HG03139 (cell line): ENCODE results near the gene RPH3AL.

ENCODE experiments used
- ATAC-seq: cut with Tn5 transposase; IDR thresholded peaks from one replicate; pipeline ENCODE4 v1.9.1; 2021; ENCODE audit not compliant: unreplicated experiment

The RPH3AL gene

DNA sequence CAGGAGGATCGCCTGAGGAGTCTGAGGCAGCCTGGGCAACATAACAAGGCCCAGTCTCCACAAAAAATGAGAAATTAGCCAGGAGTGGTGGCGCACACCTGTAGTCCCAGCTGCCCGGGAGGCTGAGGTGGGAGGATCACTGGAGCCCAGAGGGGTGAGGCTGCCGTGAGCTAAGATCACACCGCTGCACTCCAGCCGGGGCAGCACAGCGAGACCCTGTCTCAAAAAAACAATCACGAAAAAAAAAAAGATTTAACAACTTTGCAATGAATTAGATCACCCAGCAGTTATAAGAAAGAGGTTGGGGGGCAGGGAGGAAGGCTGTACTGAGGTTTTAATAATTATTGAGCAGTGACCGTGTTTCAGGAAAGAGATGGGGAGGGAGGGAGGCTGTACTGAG is 49.4 kb downstream of the RPH3AL start:
- ATAC-seq = no peak

DNA sequence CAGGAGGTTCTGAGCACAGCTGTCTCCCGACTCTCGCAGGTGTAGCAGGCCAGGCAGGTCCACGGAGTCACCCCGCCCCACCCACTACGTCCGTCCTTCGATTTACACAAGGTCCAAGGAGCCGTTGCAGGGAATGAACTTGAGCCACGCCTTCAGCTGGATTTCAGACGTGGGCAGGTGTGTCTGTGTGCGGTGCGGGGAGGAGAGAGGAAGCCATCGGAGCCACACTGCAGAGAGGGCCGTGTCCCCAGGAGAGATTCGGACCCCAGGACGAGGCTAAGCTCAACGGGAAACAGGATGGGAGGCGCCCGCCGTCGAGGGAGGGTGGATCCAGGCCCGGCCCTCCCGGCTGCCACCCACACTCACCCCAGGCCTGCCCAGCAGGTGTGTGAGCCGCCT is 50.3 kb downstream of the RPH3AL start:
- no peak for ATAC-seq

DNA sequence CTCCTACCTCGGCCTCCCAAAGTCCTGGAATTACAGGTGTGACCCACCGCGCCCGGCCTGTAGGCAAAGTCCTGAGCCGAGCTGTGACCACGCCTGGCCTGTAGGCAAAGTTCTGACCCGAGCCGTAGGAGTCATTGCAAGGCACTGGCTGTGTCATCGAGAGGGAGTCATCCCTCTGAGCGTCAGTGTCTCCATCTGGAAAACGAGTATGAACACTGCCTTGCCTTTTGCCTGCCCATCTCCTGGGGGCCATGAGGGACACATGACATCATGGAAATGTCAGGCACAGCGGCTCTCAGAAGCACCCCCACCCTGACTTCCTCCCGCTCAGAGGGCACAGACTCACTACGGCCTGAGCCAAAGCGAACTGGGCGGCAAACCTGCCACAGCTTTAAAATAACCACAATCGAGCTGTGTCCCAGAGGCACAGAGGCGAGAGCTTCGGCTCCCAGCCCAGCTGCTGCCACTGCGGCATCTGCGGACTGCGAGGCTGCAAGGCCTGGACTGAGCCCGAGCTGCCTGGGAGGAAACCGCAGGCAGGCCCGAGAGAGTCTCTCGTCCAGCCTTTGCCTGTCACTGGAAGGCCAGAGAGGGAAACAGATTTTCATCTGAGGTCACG is 50.8 kb downstream of the RPH3AL start:
- no peak for ATAC-seq

DNA sequence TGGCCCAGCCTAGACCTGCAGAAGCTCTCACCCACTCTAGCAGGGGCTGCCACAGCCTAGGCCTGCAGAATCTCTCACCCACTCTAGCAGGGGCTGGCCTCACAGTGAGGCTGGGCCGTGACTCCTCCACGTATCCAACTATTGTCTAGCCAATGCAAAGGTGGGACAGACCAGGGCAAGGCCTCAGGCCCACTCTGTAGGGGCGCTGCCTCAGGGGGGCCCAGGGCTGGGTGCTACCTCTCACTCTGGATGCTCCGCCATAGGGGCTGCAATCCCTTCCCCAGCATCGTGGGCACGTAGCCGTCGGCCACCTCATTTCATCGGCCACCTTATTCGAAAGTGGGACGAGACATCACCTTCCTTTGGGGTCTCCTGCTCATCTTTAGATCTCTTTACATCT is 51.7 kb downstream of the RPH3AL start:
- no peak for ATAC-seq

DNA sequence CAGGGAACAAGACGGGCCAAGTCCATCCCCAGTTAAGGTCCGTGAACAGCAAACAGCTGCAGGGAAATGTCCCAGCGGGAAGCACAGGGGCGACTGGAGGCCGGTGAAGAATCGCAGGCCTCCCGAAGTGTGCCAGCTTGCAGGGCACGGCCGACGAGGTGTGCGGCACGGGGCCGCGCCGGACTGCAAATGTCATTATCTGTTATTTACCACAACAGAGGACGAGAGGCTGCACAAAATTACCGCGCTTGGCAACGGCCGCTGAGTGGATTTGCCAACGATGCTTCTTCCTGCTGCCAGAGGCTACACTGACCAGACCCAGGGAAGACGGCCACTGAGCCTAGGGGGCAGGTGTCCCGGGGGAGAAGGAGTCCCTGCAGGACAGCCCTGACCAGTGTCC is 53.1 kb downstream of the RPH3AL start:
- no peak for ATAC-seq

DNA sequence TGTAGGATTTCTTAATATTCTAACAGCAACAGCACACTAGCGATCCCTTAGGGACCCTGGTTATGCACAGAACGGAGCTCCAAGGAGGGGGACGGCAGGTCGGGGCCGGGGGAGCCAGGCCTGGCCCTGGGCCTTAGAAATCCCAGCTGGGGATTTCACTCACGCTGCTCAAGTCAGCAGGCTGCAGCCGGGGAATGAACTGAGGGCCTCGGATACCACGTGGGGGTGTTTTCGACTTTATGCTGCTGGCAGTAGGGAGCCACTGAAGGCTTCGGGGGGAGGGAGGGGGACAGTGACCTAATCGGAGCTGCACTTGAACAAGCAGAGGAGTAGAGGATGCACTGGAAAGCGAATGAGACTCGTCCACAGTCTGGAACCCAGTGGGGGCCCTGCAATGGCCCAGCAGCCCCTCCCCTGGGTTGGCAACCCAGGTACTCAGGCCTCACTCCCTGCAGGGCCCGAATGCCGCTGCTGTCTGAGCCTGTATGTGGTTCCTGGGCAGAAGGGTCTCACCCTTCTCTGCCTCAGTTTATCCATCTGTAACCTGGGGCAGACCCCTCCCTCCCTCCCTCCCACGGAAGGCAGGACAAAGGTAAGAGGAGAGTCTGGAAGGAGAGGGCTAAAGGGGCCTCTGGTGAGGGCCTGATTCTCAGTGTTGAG is 53.7 kb downstream of the RPH3AL start:
- ATAC-seq = no peak

DNA sequence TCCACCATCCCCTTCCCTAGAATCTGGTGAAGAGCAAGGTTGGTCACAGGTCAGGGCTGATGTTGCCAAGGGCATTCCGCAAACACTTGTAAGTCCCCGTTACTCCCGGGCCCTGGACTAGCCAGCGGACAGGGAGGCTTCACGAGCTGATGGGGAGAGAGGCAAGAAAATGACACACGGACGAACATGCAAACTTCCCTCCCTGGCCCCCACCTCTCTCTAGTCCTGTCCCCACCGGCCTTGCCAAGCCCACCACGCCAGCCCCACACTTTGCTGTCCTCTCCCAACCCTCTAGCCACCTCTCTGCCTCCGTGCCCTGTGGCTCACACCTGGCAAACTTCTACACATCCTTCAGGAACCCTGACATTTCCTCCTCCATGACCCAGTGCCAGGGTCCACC is 54.8 kb downstream of the RPH3AL start:
- ATAC-seq = no peak

DNA sequence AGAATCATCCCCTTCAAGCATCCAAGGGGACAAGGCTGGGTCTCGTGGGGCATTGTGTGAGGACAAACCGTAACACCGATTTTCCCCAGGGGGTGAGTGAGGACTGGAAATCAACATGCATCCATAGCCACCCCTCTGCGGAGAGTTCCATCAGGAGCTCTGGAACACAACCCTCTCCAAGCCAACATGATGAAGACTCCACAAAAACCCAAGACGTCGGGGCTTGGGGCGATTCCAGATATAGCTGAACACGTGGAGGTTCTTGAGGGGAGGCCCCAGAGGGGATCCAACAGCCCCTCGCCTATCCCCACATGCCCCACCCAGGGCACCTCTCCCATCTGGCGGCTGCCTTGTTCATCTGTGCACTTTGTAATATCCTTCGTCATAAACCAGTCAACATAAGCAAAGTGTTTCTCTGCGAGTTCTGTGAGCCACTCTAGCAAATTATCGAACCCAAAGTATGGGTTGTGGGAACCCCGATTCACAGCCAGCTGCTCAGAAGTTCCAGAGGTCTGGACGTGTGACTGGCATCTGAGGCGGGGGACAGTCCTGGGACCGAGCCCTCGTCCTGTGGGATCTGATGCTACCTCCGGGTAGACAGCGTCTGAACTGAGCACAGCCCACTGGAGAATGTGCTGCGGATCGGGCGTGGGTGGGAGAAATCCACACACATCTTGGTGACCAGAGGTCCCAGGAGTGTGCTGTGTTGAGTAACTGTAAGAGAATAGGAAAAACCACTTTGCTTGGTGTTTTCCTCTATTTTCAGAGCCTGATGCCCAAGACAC is 55.5 kb downstream of the RPH3AL start:
- no peak for ATAC-seq

DNA sequence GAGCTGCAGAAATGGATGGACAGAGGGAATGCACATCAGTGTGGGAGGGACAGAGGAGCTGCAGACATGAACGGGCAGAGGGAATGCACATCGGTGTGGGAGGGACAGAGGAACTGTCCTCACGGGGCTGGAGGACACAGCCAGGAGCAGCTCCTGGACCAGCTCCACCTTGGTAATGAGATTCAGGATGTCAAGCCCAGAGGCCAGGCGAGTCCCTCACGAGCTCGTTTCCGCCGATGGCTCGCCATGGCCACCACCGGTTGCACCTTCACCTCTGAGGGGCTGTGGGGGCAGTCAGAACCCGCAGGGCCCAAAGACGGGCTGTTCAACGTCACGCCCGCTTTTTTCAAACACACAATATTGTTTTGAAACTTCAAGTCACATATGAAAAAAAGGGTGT is 56.2 kb downstream of the RPH3AL start:
- ATAC-seq = no peak

DNA sequence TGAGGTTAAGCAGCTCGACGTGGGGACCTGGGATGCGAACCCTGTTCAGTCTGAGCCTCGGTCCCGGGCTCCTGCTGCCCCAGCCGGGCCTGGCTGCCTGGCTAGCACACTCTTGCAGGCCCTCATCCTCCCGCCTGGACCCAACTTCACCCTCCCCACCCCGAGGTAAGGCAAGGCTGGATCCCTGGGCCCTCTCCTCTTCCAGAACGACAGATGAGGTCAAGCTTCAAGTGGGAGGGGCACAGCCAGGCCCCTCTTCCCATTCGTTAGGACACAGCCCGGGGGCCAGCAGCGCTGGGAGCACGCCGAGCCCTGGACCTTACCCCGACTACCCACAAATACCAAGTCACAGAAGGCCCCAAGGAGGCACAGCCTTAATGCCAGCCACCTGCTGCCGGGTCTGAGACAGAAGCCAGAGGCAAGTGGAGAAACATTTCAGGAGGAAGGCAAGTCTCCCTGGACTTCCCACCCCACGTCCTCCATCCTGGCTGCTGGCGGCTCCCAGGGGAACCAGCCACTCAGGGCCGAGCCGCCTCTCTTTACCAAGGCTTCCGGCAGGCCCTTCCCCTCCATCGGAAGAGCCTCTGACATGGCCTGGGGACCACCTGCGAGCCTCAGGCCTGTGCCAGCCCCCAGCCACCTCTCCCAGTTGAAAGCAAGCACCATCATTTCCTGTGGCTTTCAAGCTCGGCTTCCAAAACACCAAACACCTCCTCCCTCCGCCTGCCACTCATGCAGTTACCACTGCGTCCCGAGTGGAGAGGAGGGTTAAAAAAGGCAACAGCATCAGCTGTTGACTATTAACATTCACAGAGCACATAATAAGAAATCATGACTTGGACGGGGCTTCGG is 59.9 kb downstream of the RPH3AL start:
- no peak for ATAC-seq

DNA sequence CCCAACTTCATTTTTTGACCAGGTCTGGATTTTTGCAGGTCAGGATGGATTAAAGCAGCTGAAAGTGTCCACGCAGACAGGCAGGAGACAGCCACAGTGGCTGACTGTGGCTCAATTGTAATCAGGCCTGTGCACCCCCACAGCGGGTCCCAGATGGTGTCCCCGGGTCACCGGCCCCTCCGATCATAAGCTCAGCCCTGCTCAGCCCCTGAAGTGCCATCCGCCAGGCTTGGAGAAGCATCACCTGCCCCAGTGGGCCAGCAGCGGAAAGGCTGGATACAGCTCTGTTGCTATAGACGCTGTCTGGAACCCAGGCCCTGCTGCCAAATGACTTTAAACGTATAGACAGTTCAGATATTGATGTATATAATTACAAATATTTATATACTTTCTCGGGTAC is 60.6 kb downstream of the RPH3AL start:
- no peak for ATAC-seq

DNA sequence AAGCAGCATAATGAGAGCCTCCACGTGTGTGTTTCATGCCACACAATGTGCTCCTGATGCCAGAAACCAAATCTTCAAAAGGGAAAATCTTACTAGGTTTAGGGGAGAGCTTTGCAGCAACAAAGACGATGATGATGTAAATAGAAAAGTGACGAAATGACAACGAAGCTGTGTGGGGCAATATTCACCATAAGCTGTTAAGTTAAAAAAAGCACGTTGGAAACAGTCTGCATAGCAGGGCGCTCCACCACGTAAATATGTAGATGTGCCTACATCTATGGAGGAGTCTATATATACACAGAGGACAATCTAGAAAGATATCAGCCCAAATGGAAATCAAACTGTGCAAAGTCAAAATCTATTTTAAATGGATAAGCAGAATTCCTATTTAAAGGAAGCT is 61.0 kb downstream of the RPH3AL start:
- no peak for ATAC-seq

DNA sequence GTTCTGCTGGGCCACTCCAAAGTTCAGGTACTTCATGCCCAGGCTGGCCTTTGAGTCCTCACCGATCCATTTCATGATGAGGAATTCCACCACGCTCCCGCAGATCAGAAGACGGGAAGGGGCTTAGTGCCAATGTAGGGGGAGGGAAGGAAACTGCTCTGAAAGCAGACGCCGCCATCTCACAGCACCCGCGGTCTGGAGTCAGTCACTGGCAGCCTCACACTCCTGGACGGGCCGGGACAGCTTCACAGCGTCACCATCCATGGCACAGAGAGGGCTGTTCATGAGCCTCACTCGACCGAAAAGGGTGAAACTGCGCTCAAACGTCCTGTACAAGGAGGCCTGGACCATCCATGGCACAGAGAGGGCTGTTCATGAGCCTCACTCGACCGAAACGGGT is 62.0 kb downstream of the RPH3AL start:
- no peak for ATAC-seq

DNA sequence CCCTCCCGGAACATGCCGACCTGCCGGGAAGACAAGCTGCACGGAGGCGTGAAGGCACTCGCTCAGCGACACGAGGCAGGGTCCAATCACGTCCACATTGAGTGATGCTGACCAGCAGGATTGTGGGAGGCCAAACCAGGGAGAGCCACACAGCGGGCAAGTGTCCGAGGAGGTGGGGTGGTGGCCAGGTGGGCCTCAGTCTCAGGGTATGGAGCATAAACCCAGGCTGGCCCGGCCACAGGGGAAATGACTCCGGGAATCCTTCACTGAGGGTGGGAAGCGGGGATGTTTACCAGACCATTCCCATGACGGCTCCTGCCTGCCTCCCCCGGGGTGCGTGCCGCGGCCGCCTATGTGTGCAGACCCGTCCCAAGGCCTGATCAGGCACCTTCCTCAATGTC is 62.5 kb downstream of the RPH3AL start:
- ATAC-seq = no peak

DNA sequence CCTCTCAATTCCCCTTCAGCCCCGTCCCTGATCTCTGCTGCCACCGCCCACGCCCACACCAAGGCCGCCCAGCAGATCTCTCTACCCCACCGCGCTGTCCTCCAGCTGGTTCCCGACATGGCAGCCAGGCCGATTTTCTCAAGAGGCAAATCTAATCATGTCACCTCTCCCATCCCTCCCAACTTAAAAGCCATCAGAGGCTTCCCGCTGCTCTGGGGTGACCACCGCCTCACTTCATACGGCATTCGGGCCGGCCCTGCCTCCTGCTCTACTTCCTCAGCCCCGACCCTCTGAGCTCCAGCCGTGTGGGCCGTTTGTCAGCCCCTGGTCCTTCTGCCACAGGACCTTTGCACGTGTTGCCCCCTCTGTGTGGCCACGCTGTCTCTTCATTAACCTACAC is 63.2 kb downstream of the RPH3AL start:
- no peak for ATAC-seq

DNA sequence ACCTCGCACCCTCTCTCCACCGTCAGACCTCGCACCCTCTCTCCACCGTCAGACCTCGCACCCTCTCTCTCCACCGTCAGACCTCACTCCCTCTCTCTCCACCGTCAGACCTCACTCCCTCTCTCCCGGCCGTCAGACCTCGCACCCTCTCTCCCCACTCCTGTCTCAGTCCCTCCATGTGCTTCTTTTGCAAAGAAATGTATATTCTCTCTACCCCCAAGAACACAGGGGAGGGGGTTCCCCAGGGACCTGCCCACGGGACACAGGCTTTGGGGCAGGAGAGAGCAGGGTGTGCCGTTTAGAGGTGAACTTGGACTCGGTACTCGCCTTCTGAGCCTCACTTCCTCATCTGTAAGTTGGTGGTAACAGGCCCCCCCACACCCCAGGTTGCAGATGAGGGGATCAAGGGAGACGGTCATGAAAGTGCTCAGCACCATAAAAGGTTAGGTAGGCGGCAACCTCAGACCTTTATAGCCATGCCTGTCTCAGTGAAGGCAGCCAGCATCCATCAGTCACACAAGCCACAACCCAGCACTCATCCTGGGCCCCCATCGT is 63.7 kb downstream of the RPH3AL start:
- ATAC-seq = no peak

DNA sequence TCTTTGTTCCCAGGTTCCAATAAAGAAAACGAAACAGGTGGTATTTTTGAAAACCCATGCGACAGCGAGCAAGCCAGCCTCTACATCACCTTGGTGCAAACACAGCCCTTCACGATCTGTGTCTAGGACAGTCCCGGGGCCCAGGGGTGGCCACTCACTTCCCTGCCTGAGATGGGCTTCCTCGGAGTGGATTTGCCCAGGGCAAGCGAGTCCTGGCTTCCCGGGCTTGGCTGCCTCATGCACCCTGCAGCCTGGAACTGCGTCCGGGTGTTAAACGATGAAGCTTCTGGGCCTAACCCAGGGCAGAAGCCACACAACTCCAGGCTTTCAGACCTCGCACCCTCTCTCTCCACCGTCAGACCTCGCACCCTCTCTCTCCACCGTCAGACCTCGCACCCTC is 66.0 kb downstream of the RPH3AL start:
- ATAC-seq = no peak

DNA sequence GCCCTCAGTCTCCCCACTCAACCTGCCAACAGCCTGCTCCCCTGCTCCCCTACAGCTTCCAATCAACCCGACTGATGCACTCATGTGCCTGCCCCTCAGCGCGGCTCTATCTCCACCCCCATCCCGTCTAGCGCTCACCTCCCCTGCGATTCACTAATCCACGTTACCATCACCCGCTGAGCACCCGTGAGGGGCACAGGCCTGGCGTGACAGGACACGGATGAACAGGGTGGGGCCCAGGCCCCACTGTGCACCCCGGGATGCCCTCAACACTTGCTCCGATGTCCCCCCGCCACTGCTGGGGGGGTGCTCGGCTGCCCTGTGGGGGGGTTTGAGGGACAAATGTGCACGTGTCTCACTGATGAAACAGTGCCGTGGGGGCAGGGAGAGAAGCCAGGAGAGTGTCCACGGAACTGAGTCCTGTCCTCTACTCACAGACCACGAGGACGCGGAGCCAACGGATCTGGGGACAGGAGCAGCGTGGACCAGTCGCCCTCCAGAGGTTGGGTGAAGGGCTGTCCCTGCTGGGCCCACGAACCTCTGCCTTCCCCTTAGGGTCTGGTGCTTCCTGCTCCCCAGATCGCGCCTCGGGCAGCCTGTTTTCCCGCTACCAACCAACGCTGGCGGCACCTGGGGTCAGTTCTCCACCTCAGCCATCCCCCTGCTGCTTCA is 66.7 kb downstream of the RPH3AL start:
- no peak for ATAC-seq

DNA sequence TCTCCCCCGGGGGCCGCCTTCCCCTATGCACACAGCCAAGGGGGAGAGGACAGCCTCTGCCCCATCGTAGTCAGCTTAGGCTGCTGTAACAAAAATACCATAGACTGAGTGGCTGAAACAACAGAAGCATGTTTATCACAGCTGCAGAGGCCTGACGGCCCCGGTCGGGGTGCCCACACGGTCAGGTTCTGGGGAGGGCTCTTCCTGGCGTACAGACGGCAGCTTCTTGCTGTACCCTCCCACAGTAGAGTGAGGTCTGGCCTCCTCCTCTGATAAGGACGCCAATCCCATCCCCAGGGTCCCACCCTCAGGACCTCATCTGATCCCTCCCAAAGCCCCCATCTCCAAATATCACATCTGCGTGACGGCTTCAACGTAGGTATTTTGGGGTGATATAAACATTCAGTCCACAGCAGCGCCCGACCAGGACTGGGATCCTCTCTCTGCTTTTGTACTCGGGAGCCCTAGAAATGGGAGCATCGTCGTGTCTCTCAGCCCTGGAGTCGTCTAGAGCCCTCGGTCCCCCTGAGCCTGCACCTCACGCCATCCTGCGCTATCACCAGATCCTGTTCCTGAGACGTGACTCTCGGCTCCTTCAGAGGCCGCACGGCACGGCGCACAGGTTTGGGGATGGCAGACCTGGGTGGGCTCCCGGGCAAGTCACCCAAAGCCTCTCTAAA is 67.8 kb downstream of the RPH3AL start:
- ATAC-seq = no peak
